ENCODE data around the gene FAM200A.

DNA sequence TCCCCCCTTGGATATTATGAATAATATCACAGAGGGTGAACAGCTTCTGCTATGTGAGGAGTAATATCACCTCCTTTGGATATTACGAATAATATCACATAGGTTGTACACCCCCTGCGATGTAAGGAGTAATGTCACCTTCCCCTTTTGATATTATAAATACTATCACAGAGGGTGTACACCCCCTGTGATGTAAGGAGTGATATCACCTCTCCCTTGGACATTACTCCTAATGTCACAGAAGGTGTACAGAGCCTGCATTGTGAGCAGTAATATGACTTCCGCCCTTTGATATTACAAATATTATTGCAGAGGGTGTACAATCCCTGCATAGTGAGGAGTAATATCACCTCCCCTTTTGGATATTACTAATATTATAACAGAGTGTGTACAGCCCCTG is 37.0 kb upstream of the FAM200A start:
- TF ChIP-seq, protein P1, sequence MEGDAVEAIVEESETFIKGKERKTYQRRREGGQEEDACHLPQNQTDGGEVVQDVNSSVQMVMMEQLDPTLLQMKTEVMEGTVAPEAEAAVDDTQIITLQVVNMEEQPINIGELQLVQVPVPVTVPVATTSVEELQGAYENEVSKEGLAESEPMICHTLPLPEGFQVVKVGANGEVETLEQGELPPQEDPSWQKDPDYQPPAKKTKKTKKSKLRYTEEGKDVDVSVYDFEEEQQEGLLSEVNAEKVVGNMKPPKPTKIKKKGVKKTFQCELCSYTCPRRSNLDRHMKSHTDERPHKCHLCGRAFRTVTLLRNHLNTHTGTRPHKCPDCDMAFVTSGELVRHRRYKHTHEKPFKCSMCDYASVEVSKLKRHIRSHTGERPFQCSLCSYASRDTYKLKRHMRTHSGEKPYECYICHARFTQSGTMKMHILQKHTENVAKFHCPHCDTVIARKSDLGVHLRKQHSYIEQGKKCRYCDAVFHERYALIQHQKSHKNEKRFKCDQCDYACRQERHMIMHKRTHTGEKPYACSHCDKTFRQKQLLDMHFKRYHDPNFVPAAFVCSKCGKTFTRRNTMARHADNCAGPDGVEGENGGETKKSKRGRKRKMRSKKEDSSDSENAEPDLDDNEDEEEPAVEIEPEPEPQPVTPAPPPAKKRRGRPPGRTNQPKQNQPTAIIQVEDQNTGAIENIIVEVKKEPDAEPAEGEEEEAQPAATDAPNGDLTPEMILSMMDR (IDR thresholded peaks at IDR 0.05), result no peak
- no peak for TF ChIP-seq POLR2A (IDR thresholded peaks at IDR 0.05)

All from lower leg skin (tissue), 3 donors.